IMR-90 (cell line): ENCODE data around the gene EFEMP2. TPM values are rescaled to one million over a fixed set of nuclear protein-coding genes. Genes with fewer than 3 reads are reported as not detected.

Experiments
- ATAC-seq: fragments of 200-7000 bp; cut with Tn5 transposase; 2 replicates; pipeline ENCODE4 v1.9.1; 2020; ENCODE audit warnings: low read depth, mild to moderate bottlenecking, moderate library complexity
- BruUV-seq: library from RNA; stranded (reverse); fragments of 400-500 nt; replicated peaks from 2 replicates; lab custom pipeline; 2021; lab: Mats Ljungman, UMichigan
- CTCF ChIA-PET: fragments of 300-600 bp; formaldehyde crosslinking; extraction: SDS; loops from one replicate; lab custom pipeline; 2021; ENCODE audit warnings: antibody characterized with exemption; lab: Yijun Ruan, JAX
- POLR2A ChIA-PET: fragments of 300-600 bp; sonication (Branson Sonifier 250); formaldehyde crosslinking; loops from one replicate; lab custom pipeline; 2022; ENCODE audit warnings: antibody characterized with exemption; ENCODE audit not compliant: unreplicated experiment; lab: Charles Lee
- DNase-seq: peaks from one replicate; pipeline ENCODE4 v3.0.0; 2013
- H2AFZ ChIP-seq: replicated peaks from 2 replicates; pipeline ENCODE3; 2013; ENCODE audit warnings: low read length, mild to moderate bottlenecking; ENCODE audit not compliant: poor library complexity
- H2AK5ac ChIP-seq: 2 replicates; pipeline ENCODE4 v1.6.1; 2013; ENCODE audit warnings: low read depth, low read length, inconsistent platforms
- H2AK9ac ChIP-seq: replicated peaks from 2 replicates; pipeline ENCODE3; 2013; ENCODE audit warnings: mild to moderate bottlenecking, low read depth, low read length, moderate library complexity; ENCODE audit not compliant: poor library complexity
- H2BK120ac ChIP-seq: 2 replicates; pipeline ENCODE4 v1.6.1; 2013; ENCODE audit warnings: low read depth, low read length, inconsistent platforms
- H2BK15ac ChIP-seq: 3 replicates; pipeline ENCODE4 v1.6.1; 2013; ENCODE audit warnings: low read depth, low read length, inconsistent platforms
- H2BK20ac ChIP-seq: 2 replicates; pipeline ENCODE4 v1.6.1; 2013; ENCODE audit warnings: low read depth, mild to moderate bottlenecking, inconsistent platforms, low read length, moderate library complexity
- H2BK5ac ChIP-seq: 2 replicates; pipeline ENCODE4 v1.6.1; 2013; ENCODE audit warnings: mild to moderate bottlenecking, low read depth, low read length, inconsistent platforms; ENCODE audit not compliant: poor library complexity, severe bottlenecking
- H3K14ac ChIP-seq: replicated peaks from 2 replicates; pipeline ENCODE4 v1.6.1; 2013; ENCODE audit warnings: low read depth, low read length, inconsistent platforms
- H3K18ac ChIP-seq: 2 replicates; pipeline ENCODE4 v1.6.1; 2013; ENCODE audit warnings: low read depth, low read length, control low read depth
- H3K23ac ChIP-seq: 2 replicates; pipeline ENCODE4 v1.6.1; 2013; ENCODE audit warnings: low read depth, low read length, inconsistent platforms
- H3K27ac ChIP-seq: 2 replicates; pipeline ENCODE4 v1.5.1; 2013; ENCODE audit warnings: mild to moderate bottlenecking, control low read depth, low read length; ENCODE audit not compliant: insufficient read depth
- H3K27me3 ChIP-seq: 2 replicates; pipeline ENCODE4 v1.6.1; 2013; ENCODE audit warnings: low read length; ENCODE audit not compliant: control insufficient read depth, insufficient read depth
- H3K36me3 ChIP-seq: 2 replicates; pipeline ENCODE4 v1.6.1; 2013; ENCODE audit warnings: low read length, mixed read lengths; ENCODE audit not compliant: control insufficient read depth, insufficient read depth
- H3K4ac ChIP-seq: 2 replicates; pipeline ENCODE4 v1.6.1; 2013; ENCODE audit warnings: low read depth, low read length, inconsistent platforms
- H3K4me1 ChIP-seq: 2 replicates; pipeline ENCODE4 v1.6.1; 2013; ENCODE audit warnings: low read length, mixed read lengths; ENCODE audit not compliant: control insufficient read depth, insufficient read depth
- H3K4me2 ChIP-seq: 2 replicates; pipeline ENCODE4 v1.6.1; 2013; ENCODE audit warnings: low read depth, mild to moderate bottlenecking, control low read depth, low read length, moderate library complexity
- H3K4me3 ChIP-seq: 2 replicates; pipeline ENCODE4 v1.5.1; 2013; ENCODE audit warnings: low read depth, mild to moderate bottlenecking, control low read depth, low read length, moderate library complexity; ENCODE audit not compliant: insufficient read depth
- H3K56ac ChIP-seq: 2 replicates; pipeline ENCODE4 v1.6.1; 2013; ENCODE audit warnings: low read length, inconsistent platforms; ENCODE audit not compliant: insufficient read depth; ENCODE audit errors: extremely low read depth
- H3K79me1 ChIP-seq, 2 experiments: 2 replicates each; pipeline ENCODE4 v1.6.1; 2013; ENCODE audit warnings: low read length in 2 of 2, inconsistent platforms in 1 of 2, low read depth in 1 of 2
- H3K9ac ChIP-seq: 2 replicates; pipeline ENCODE4 v1.6.1; 2013; ENCODE audit warnings: low read depth, low read length, control low read depth
- H3K9me1 ChIP-seq: 2 replicates; pipeline ENCODE4 v1.6.1; 2013; ENCODE audit warnings: low read length, inconsistent platforms; ENCODE audit not compliant: insufficient read depth
- H3K9me3 ChIP-seq: 2 replicates; pipeline ENCODE4 v1.6.1; 2013; ENCODE audit warnings: low read length; ENCODE audit not compliant: control insufficient read depth, insufficient read depth
- H4K20me1 ChIP-seq: 2 replicates; pipeline ENCODE4 v1.6.1; 2013; ENCODE audit warnings: low read length, inconsistent platforms; ENCODE audit not compliant: insufficient read depth
- H4K5ac ChIP-seq: 2 replicates; pipeline ENCODE4 v1.6.1; 2013; ENCODE audit warnings: mild to moderate bottlenecking, low read depth, low read length, control low read depth
- H4K8ac ChIP-seq, 2 experiments: 2 replicates each; pipeline ENCODE4 v1.6.1; 2013; ENCODE audit warnings: low read depth in 2 of 2, low read length in 2 of 2, control low read depth in 1 of 2, inconsistent platforms in 1 of 2
- H4K91ac ChIP-seq: 2 replicates; pipeline ENCODE4 v1.6.1; 2013; ENCODE audit warnings: low read depth, low read length, inconsistent platforms; ENCODE audit not compliant: insufficient read depth
- BHLHE40 ChIP-seq: fragments of 150-350 bp; IDR thresholded peaks from 2 replicates; pipeline ENCODE4 v1.6.1; 2016; ENCODE audit warnings: mild to moderate bottlenecking, low read depth, low read length
- CEBPB ChIP-seq: IDR thresholded peaks from 2 replicates; pipeline ENCODE4 v1.6.1; 2012; ENCODE audit warnings: low read depth, low read length, improper control_type of control experiment
- CHD1 ChIP-seq: IDR thresholded peaks from 2 replicates; pipeline ENCODE4 v1.6.1; 2012; ENCODE audit warnings: low read depth, low read length, improper control_type of control experiment
- ELK1 ChIP-seq: fragments of 150-350 bp; IDR thresholded peaks from 2 replicates; pipeline ENCODE4 v1.6.1; 2016; ENCODE audit warnings: low read depth, mild to moderate bottlenecking, low read length, moderate library complexity, borderline replicate concordance
- FOS ChIP-seq: fragments of 150-350 bp; IDR thresholded peaks from 2 replicates; pipeline ENCODE4 v1.6.1; 2016; ENCODE audit warnings: low read depth, low read length
- MAFK ChIP-seq: IDR thresholded peaks from 2 replicates; pipeline ENCODE4 v1.6.1; 2012; ENCODE audit warnings: low read depth, low read length, improper control_type of control experiment
- MAZ ChIP-seq: IDR thresholded peaks from 2 replicates; pipeline ENCODE4 v1.6.1; 2012; ENCODE audit warnings: low read depth, mild to moderate bottlenecking, low read length, improper control_type of control experiment, moderate library complexity, borderline replicate concordance
- MXI1 ChIP-seq: IDR thresholded peaks from 2 replicates; pipeline ENCODE4 v1.6.1; 2012; ENCODE audit warnings: low read depth, mild to moderate bottlenecking, low read length, moderate library complexity, borderline replicate concordance
- NFE2L2 ChIP-seq: fragments of 150-350 bp; IDR thresholded peaks from 2 replicates; pipeline ENCODE4 v1.6.1; 2016; ENCODE audit warnings: low read depth, mild to moderate bottlenecking, low read length
- POLR2A ChIP-seq: IDR thresholded peaks from 2 replicates; pipeline ENCODE4 v1.6.1; 2012; ENCODE audit warnings: mild to moderate bottlenecking, low read depth, low read length
- RAD21 ChIP-seq: IDR thresholded peaks from 2 replicates; pipeline ENCODE4 v1.6.1; 2012; ENCODE audit warnings: low read length, improper control_type of control experiment
- RCOR1 ChIP-seq: IDR thresholded peaks from 2 replicates; pipeline ENCODE4 v1.6.1; 2012; ENCODE audit warnings: mild to moderate bottlenecking, low read length, improper control_type of control experiment; ENCODE audit not compliant: insufficient replicate concordance
- RFX5 ChIP-seq: IDR thresholded peaks from 2 replicates; pipeline ENCODE4 v1.8.0; 2012; ENCODE audit warnings: low read depth, mild to moderate bottlenecking, low read length, moderate library complexity
- SMC3 ChIP-seq: fragments of 150-350 bp; IDR thresholded peaks from 2 replicates; pipeline ENCODE4 v1.6.1; 2016; ENCODE audit warnings: low read depth, mild to moderate bottlenecking, antibody characterized with exemption, low read length, moderate library complexity
- USF2 ChIP-seq: fragments of 150-350 bp; IDR thresholded peaks from 2 replicates; pipeline ENCODE4 v1.6.1; 2017; ENCODE audit warnings: mild to moderate bottlenecking, antibody characterized with exemption, low read length, low read depth
- WGBS, 2 experiments: methylation state at CpG; one replicate each; pipeline versions ENCODE4 v1.1.5 to v1.1.7; 2013; ENCODE audit warnings: missing lambda C conversion rate in 2 of 2; ENCODE audit not compliant: insufficient read length in 1 of 2; ENCODE audit errors: extremely low coverage in 2 of 2; 5-methylcytosine and 5-hydroxymethylcytosine counted together
- dilution Hi-C: fragments of 300-500 bp; cut with HindIII; formaldehyde crosslinking; loops from one replicate; pipeline ENCODE4 v1.14.3; 2018; ENCODE audit warnings: low sequenced_read_pairs; ENCODE audit not compliant: unreplicated experiment
- in situ Hi-C: fragments of 300-500 bp; cut with MboI; formaldehyde crosslinking; loops from 3 replicates; pipeline ENCODE4 v1.14.3; 2019; ENCODE audit warnings: low sequenced_read_pairs, inconsistent platforms, mixed read lengths
- intact Hi-C: fragments of 100-400 bp; cut with micrococcal nuclease; formaldehyde crosslinking; loops from 2 replicates; pipeline ENCODE4 v1.10.0; 2022
- polyA plus RNA-seq, 3 experiments: library from polyadenylated mRNA; depleted of rRNA; stranded (reverse); fragments of >200 nt; gene quantifications; 2 replicates each; pipeline ENCODE4 v1.2.3, GENCODE V29; 2012; ENCODE audit warnings: low replicate concordance in 1 of 3
- total RNA-seq: library from RNA; depleted of rRNA; stranded (reverse); fragments of >200 nt; gene quantifications from 2 replicates; pipeline ENCODE4 v1.2.3, GENCODE V29; 2012

Gene EFEMP2
- total and polyA plus RNA-seq, 2 of the 4 experiments (the other 2 are of a cell fraction): 62.7 to 431 TPM

GRCh38 chr11:65882120-65883057, 9.8 kb upstream of the EFEMP2 start:
- CTCF ChIA-PET: no interaction called here
- Histone ChIP-seq H3K9me3 (no peaks in the 10 kb centered on the region), H3K9me1 (peaks cover 8% of the 10 kb centered on the region), H3K23ac (no peak overlapping the region), H2BK120ac (no peak overlapping the region), H3K4ac (no peak overlapping the region), H2AK9ac (no peak overlapping the region), H4K5ac (no peak overlapping the region), H2BK5ac (no peak overlapping the region), H2BK15ac (no peak overlapping the region), H3K27ac (no peak overlapping the region), H4K8ac (no peak overlapping the region), H3K36me3 (peaks cover 40% of the 10 kb centered on the region), H3K27me3 (no peaks in the 10 kb centered on the region), H3K14ac (no peak overlapping the region), H3K4me3 (no peak overlapping the region), H3K9ac (no peak overlapping the region), H4K20me1 (peaks cover 13% of the 10 kb centered on the region; the same call in 1 of the 2 replicates), H3K4me1 (peaks cover under 1% of the 10 kb centered on the region), H3K4me2 (no peak overlapping the region), H3K18ac (no peak overlapping the region), H2BK20ac (no peak overlapping the region), H2AFZ (no peak overlapping the region), H3K79me1 (peaks cover 9 to 44% of the 10 kb centered on the region in 2 experiments), H4K91ac (no peak overlapping the region), H3K56ac (no peak overlapping the region), H2AK5ac (no peak overlapping the region)
- DNase-seq (no peak), ATAC-seq (no peak)
- BruUV-seq: no TSS peak
- in situ Hi-C loops: loop anchor here (5.0 kb wide), 1 partner anchor 105 kb away; no protein-coding TSS in a partner anchor
- intact Hi-C loops: no loop called here
- dilution Hi-C loops: no loop called here
- 98% methylated on average over 8 of the region's 30 CpGs; no CpG with 5 or more reads in 1 of the 2 experiments for WGBS, 2 experiments
- POLR2A ChIA-PET: no interaction called here
- TF ChIP-seq SMC3 (no peak), ELK1 (no peak), MXI1 (no peak), FOS (no peak), RCOR1 (no peak), BHLHE40 (no peak), RFX5 (no peak), CHD1 (no peak), MAFK (no peak), POLR2A (no peak), NFE2L2 (no peak), CEBPB (no peak), USF2 (no peak), MAZ (no peak), RAD21 (no peak)
